ENCODE data around the gene EPHA8. TPM values are rescaled to one million over a fixed set of nuclear protein-coding genes. Genes with fewer than 3 reads are reported as not detected.

The EPHA8 gene
- total RNA-seq, 2 experiments from 2014 or later: not detected

- H3K36me3 Mint-ChIP-seq: no peaks in the 10 kb centered on the region
- no peak for DNase-seq
- H3K9me3 Mint-ChIP-seq: no peaks in the 10 kb centered on the region
- H3K4me3 Mint-ChIP-seq: no peak overlapping the region
- no peaks in the 10 kb centered on the region for H3K4me1 Mint-ChIP-seq
- H3K27ac Mint-ChIP-seq: no peak overlapping the region
- peaks cover 27% of the 10 kb centered on the region for H3K27me3 Mint-ChIP-seq
These were observed 80.6 kb downstream of the EPHA8 start for GRCh38 chr1:22643928-22644327.

- Mint-ChIP-seq H3K27ac (peak overlapping the region; percentile 18), H3K4me3 (no peak overlapping the region), H3K27me3 (peaks cover 25% of the 10 kb centered on the region), H3K9me3 (no peaks in the 10 kb centered on the region), H3K4me1 (no peaks in the 10 kb centered on the region), H3K36me3 (no peaks in the 10 kb centered on the region)
- DNase-seq: no peak
These were observed 82.6 kb downstream of the EPHA8 start for GRCh38 chr1:22645931-22646330.

- no peak for DNase-seq
- Mint-ChIP-seq H3K27me3 (peaks cover 21% of the 10 kb centered on the region), H3K4me3 (no peak overlapping the region)
These were observed 83.1 kb downstream of the EPHA8 start for GRCh38 chr1:22646384-22646783.

GRCh38 chr1:22650089-22650693 is 86.9 kb downstream of the EPHA8 start:
- Mint-ChIP-seq H3K4me3 (no peak overlapping the region), H3K36me3 (no peaks in the 10 kb centered on the region), H3K27ac (no peak overlapping the region), H3K27me3 (peaks cover 12% of the 10 kb centered on the region), H3K4me1 (no peaks in the 10 kb centered on the region), H3K9me3 (no peaks in the 10 kb centered on the region)
- DNase-seq: no peak

More at GRCh38 chr1:22646384-22646783, 83.1 kb downstream of the EPHA8 start:
- H3K36me3 Mint-ChIP-seq: no peaks in the 10 kb centered on the region
- no peak overlapping the region for H3K27ac Mint-ChIP-seq
- H3K4me1 Mint-ChIP-seq: no peaks in the 10 kb centered on the region
- H3K9me3 Mint-ChIP-seq: no peaks in the 10 kb centered on the region

- no peaks in the 10 kb centered on the region for H3K9me3 Mint-ChIP-seq
- H3K27me3 Mint-ChIP-seq: peaks cover 13% of the 10 kb centered on the region
- DNase-seq: no peak
- H3K4me3 Mint-ChIP-seq: no peak overlapping the region
- H3K27ac Mint-ChIP-seq: no peak overlapping the region
- no peaks in the 10 kb centered on the region for H3K4me1 Mint-ChIP-seq
- H3K36me3 Mint-ChIP-seq: no peaks in the 10 kb centered on the region
These were observed 88.9 kb downstream of the EPHA8 start for GRCh38 chr1:22651941-22652856.

GRCh38 chr1:22652881-22653316 is 89.6 kb downstream of the EPHA8 start, which contains the start of gene C1QB:
Gene C1QB, plus strand, starts transcription at chr1:22653236. Its CDS starts 6,227 bp downstream, at chr1:22659463.
- DNase-seq: no peak
- H3K9me3 Mint-ChIP-seq: no peaks in the 10 kb centered on the region
- H3K4me3 Mint-ChIP-seq: no peak within 1 kb of the TSS
- no peaks in the 10 kb centered on the region for H3K36me3 Mint-ChIP-seq
- no peak within 1 kb of the TSS for H3K27ac Mint-ChIP-seq
- peaks cover 13% of the 10 kb centered on the region for H3K27me3 Mint-ChIP-seq
- no peaks in the 10 kb centered on the region for H3K4me1 Mint-ChIP-seq

Other genes starting within 250 kb of the EPHA8 start
- 10 to 100 TPM; 14.8 to 15.8 TPM for gene ZBTB40, start 111.6 kb upstream of the EPHA8 start, total RNA-seq
- not detected for gene C1QA, start 73.1 kb downstream of the EPHA8 start, total RNA-seq
- gene C1QC, start 80.1 kb downstream of the EPHA8 start, total RNA-seq: not detected
- gene C1QB, start 89.7 kb downstream of the EPHA8 start, total RNA-seq: not detected
- gene EPHB2, start 147.3 kb downstream of the EPHA8 start, total RNA-seq: under 1 TPM in 1 of 2 experiments, not detected in 1; 0.04 TPM

All from activated naive CD8-positive, alpha-beta T cell treated with anti-CD3 and anti-CD28 coated beads for 36 hours (primary cell).